NCI-H146 treated with DMSO at 0.1 percent for 48 hours (cell line): ENCODE measurements around the gene COL15A1.

Source experiments
- DNase-seq: peaks from one replicate; lab custom pipeline; 2025; ENCODE audit not compliant: unreplicated experiment; lab: John Stamatoyannopoulos, UW

Gene COL15A1

DNA sequence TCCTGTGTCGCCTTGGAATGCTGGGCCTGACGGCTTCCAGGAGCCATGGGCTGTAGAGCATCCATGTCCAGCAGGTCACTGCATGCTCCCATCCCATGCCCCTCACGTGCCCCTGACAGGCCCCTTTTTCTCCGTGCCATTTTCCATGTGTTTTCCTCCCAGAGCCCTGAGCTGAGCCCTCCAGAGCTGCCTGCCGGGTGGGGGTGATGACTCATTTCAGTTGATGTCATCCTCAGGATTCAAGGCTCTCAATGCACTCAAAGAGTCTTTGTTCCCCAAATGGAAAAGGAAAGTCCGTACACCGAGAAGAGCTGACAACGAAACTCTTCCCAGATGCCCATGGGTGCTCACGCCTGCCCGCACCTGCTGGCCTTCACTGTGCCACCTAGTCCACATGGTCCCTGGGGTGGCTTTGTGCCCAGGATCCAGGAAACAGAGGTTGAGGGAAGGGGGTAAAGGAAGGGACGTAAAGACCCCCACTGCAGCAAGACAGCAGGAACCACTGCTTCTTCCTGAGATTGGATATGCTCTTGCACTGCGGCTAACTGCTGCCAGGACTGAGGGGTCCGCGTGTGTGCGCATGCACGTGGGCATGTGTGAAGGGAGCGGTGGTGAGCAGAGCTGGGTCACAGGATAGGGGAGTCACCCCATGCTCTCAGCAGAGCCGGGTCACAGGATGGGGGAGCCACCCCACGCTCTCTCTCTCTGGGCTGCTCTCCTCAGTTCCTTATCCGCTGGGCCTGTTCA lies 27.6 kb downstream of the COL15A1 start:
- no peak for DNase-seq

DNA sequence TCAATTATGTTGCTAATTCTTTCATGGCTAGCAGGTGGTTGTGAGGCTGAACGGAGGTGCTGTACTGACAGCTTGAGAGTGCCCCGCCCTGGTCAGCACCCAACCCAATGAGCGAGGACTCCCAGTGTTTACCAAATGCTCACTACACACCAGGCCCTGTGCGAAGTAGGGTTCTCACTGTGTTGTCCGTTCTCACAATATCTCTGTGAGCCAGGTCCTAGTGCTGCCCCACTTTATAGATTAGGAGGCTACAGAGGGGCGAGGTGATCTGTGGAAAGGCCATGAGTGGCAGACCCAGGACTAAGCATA lies 28.2 kb downstream of the COL15A1 start:
- DNase-seq, result no peak

- DNase-seq, result no peak
These were observed 29.0 kb downstream of the COL15A1 start for GRCh38 chr9:98972716-98973115.

DNA sequence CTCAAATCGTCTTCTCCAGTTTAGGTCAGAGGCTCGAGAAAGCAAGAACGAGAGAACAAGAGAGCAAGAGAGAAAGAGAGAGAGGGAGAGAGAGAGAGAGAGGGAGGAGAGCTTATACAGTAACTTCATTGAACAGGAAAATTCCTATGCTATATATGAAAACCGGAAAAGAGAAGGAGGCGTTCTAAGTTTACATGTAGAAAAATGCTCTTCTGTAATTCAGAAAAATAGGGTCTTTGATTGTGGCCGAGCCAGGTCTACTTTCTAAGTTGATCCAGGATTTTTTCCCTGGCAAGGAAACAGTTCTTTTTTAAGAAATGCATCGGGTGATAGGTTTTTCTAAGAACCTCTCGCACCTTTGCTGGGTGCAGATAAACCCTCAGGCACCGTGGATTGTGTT lies 29.5 kb downstream of the COL15A1 start:
- no peak for DNase-seq

GRCh38 chr9:98973576-98973975 lies 29.9 kb downstream of the COL15A1 start:
- no peak for DNase-seq

DNA sequence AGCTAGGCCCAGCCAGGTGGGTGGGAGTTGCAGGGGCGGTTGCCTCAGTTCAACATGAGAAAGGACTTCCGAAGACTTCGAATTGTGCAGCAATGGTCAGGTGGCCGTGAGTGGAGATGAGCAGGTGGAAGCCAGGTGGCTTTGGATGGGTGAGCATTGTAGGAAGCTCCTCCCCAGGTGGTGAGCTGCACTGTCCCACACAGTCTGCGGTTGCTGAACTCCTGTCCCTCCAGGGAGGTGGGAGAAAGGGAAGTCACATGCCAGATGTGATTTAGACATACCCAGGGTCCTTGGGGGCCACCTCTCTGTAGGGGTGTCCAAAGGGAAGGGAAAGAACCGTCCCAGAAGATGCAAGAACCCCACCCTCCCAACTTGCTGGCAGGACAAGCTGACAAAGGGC lies 30.4 kb downstream of the COL15A1 start:
- DNase-seq, result no peak

DNA sequence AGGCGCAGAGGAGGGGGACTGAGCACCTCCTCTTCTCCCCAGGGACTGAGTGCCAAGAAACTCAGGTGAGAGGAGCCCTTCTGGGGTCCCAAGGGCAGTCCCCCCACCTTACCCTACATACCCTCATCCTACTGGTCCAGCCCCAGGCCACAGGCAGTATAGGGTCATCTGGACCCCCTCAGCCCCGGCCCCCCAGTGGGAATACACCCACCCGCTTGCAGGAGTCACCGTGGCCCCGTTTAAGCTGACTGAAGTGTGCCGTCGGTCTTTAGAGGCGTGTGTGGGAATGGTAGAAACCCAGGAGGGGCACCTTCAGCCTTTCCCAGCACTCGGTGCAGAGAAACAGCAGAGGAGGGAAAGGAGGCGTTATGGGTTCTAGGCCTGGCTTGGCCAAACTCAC lies 30.8 kb downstream of the COL15A1 start:
- DNase-seq, result no peak

GRCh38 chr9:98974994-98975712 lies 31.4 kb downstream of the COL15A1 start:
- peak; percentile 25 for DNase-seq

- no peak for DNase-seq
These were observed 32.1 kb downstream of the COL15A1 start for GRCh38 chr9:98975838-98976237.

GRCh38 chr9:98977246-98977714 lies 33.6 kb downstream of the COL15A1 start:
- no peak for DNase-seq

- no peak for DNase-seq
These were observed 34.1 kb downstream of the COL15A1 start for GRCh38 chr9:98977813-98978212.

DNA sequence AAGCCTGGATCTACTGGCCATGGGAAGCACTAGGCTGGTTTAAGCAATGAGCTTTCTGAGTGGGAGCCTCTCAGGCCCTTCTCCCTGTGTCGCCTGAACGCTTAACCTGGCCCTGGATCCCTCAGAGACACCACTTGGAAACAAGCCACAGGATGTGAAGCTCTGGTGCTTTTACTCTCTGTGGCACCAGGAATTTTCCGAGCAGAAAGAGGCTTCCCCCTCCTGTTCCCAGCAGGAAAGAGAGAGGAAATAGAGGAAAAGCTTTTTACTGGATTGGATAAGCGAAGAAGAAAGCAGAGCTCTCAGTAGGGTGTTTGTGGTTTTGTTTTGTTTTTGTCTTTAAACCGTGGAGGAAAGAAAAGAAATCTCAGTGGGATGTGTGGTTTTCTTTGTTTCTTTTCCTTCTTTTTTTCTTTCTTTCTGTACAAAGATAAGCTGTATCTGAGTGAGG lies 34.5 kb downstream of the COL15A1 start:
- DNase-seq, result no peak

- DNase-seq, result no peak
These were observed 36.6 kb downstream of the COL15A1 start for GRCh38 chr9:98980291-98980690.

DNA sequence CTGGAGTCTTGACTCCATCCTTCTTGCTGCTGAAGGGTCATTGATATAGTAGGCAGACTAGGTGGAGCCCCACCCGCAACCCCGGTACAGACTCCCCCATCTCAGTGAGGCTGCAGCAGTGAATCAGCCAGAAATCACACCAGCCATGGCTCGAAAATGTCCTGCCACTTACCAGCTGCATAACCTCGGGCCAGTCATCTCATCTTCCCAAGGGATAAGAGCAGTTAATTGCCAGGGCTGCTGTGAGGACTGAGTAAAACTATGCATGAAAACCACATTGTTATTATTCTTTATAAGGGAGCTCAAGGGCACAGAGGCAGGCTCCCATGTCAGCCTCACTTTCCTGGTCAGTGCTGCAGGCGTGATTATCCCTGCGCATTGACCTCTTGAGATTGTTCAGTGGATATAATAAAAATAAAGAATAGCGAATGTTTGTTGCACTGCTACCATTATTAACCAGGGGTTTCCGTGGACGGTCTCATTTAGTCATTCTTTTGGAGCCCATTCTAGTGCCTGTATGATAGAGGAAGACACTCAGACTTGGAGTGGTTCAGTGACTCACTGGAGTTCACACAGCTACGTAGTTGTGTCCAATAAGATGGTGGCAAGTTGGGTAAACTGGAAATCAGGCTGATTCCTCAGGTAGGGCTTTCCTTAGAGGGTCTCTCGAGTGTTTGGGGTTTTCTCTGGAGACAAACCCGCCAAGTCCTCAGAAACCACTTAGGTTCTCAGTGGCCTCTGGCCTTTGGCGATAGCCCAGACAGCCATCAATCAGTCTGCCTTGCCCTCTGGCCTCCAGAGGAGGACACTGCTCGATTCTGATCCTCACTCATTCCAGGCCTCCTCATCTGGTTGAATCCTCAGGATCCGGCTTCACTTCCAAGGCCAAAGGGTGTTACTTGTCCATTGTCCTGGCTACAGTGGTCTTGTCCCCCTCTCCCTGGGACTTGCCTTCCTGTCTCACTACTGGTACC lies 39.9 kb downstream of the COL15A1 start:
- no peak for DNase-seq

DNA sequence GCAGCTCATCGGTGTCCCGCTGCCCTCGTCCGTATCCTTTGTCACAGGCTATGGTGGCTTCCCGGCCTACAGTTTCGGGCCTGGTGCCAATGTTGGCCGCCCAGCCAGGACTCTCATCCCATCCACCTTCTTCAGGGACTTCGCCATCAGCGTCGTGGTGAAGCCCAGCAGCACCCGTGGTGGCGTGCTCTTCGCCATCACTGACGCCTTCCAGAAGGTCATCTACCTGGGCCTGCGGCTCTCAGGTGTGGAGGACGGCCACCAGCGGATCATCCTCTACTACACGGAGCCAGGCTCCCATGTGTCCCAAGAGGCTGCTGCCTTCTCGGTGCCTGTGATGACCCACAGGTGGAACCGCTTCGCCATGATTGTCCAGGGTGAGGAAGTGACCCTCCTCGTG lies 41.9 kb downstream of the COL15A1 start:
- DNase-seq, result no peak

GRCh38 chr9:98986866-98987651 lies 43.4 kb downstream of the COL15A1 start:
- DNase-seq, result no peak

DNA sequence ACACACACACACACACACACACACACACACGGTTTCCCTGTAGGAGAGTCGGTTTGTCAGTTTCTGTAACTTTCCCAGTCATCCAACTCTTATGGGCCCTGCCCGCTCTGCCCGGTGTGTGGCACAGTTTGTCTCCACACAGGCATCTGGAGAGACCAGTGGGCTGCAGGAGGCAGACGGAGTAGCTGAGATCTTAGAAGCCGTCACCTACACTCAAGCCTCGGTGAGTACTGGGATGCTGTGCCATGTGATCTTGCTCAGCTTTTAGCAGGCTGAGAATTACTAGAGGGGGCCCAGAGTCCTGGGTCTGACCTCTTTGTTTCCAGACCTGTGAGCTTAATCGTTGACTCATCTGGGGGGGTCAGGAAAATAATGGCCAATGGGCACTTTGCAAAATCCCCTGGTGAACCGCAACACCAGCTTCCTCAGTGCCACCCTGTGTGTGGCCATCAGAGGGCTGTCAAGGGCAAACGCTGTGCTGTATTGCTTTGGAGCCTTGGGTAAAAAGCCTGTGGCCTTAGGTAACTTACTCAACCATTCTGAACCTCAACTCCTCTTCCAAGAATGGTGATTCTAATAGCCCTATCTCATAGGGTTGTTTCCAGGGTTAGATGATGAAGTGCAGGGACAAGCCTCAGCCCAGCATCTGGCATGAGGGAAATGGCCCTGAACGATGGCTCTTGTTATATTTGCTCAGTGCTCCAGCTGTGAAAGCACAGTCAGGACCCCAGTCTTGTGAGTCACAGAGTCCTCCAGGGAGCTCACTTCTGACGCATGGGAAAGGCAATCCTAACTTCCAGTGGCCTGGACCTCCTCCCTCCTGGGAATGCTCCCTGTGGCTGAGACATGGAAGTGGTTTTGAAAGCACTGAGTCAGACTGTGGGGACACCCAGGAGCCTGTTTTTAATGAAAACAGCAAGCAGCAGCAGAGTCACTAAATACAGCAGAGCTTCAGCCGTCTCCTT lies 45.6 kb downstream of the COL15A1 start:
- no peak for DNase-seq

DNA sequence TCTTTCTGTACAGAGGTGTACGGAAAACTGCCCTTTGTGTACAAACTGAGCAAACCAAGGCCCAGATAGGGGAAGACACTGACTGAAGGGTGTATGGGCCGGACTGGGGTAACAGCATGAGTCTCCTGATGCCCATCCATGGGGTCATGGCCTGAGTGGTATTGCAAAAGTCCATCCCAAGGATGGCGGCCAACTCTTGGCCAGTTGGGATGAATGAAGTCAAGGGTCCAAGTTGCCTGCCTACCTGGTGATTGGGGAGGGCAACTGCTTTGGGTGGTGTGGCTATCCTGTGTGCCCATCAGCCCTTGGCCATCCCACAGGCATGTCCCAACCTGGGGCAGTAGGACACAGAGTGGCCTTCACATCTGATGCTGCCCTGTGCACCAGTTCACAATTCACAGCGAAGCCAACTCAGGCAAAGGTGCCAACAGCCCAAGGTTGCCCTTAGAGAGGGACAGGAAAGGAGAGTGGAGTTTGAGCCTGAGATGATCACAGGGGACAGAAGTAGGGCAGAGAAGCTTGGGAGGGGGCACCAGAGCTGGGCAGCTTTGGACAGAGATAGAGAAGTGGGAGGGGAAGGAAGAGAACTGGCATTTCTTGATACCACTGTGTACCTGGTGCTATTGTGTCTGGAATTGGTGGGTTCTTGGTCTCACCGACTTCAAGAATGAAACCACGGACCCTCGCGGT lies 46.6 kb downstream of the COL15A1 start:
- no peak for DNase-seq
